HG02852 (cell line): ENCODE data around the gene OR2F1.
"Not testable (repeated sequence)": the region's sequence is repeated elsewhere in the genome, so short reads cannot be mapped to it uniquely, and the experiment has no call there.

ENCODE experiments used
- ATAC-seq: cut with Tn5 transposase; IDR thresholded peaks from one replicate; pipeline ENCODE4 v1.9.1; 2021; ENCODE audit warnings: mild to moderate bottlenecking, moderate library complexity; ENCODE audit not compliant: unreplicated experiment

The OR2F1 gene

GRCh38 chr7:144006029-144006691, 51.5 kb downstream of the OR2F1 start:
- no peak for ATAC-seq

GRCh38 chr7:144006692-144007042, 52.0 kb downstream of the OR2F1 start:
- no peak for ATAC-seq

DNA sequence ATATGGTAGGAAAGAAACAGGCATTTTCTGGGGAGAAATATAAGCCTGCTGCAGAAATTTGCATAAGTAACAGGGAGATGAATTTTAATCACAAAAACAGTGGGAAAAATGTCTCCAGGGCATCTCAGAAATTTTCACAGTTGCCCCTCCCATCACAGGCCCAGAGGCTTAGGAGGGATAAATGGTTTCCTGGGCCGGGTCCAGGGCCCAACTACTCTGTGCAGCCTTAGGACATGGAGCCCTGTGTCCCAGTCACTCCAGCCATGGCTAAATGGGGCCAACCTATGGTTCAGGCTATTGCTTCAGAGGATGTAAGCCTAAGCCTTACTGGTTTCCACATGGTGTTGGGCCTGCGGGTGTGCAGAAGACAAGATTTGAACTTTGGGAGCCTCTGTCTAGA, 54.7 kb downstream of the OR2F1 start:
- ATAC-seq = no peak

DNA sequence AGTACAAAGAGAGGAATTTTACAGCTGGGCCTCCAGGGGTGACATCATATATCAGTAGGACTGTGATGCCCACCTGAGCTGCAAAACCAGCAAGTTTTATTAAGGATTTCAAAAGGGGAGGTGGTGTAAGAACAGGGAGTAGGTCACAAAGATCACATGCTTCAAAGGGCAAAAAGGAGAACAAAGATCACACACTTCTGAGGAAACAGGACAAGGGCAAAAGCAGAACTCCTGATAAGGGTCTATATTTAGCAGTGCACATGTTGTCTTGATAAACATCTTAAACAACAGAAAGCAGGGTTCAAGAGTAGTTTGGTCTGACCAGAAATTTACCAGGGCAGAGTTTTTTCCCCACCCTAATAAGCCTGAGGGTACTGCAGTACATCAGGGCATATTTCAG, 55.4 kb downstream of the OR2F1 start:
- ATAC-seq = not testable (repeated sequence)

GRCh38 chr7:144010821-144011220, 56.2 kb downstream of the OR2F1 start:
- ATAC-seq = not testable (repeated sequence)

DNA sequence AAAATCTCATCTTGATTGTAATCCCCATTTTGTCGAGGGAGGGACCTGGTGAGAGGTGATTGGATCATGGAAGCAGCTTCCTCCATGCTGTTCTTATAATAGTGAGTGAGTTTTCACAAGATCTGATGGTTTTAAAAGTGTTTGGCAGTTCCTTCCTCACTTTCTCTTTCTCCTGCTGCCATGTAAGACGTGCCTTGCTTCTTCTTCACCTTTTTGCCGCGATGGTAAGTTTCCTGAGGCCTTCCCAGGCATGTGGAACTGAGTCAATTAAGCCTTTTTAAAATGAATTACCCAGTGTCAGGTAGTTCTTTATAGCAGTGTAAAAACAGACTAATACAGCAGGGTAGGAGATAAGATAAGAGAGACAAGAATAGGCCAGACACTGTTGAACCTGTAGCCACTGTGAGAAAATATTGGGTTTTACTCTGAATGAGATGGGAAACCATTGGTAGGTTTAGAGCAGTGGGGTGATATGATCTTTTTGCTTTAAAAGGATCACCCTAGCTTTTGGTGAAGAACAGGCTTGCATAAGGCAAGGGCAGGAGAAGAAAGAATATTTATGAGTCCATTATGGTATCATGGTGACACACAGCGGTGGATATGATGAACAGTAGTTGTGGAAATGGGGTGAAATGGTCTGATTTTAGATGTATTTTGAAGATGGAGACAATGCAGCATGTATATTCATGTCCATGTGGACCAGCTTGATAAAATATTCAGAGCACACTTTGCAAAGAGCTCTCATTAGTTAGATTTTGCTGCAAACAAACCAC, 57.0 kb downstream of the OR2F1 start:
- no peak for ATAC-seq
